Keratinocyte (primary cell): ENCODE measurements around the gene PTBP1.

Experiments used
- EZH2 ChIP-seq: IDR thresholded peaks from one replicate; pipeline ENCODE4 v1.6.1; 2012; ENCODE audit warnings: inconsistent platforms, mild to moderate bottlenecking, low read length, moderate library complexity
- TF ChIP-seq, protein P1 (sequence below), 3 experiments: IDR thresholded peaks in 1 of 3; conservative IDR thresholded peaks in 1 of 3; optimal IDR thresholded peaks in 1 of 3; 2 replicates in 2 of 3; 3 replicates in 1 of 3; pipeline versions ENCODE3 to v1.5.1; 2011; ENCODE audit warnings: low read length in 3 of 3, mild to moderate bottlenecking in 3 of 3, moderate library complexity in 2 of 3, control low read depth in 1 of 3, inconsistent platforms in 1 of 3; ENCODE audit not compliant: insufficient read depth in 2 of 3; ENCODE audit errors: extremely low read depth in 1 of 3

DNA sequence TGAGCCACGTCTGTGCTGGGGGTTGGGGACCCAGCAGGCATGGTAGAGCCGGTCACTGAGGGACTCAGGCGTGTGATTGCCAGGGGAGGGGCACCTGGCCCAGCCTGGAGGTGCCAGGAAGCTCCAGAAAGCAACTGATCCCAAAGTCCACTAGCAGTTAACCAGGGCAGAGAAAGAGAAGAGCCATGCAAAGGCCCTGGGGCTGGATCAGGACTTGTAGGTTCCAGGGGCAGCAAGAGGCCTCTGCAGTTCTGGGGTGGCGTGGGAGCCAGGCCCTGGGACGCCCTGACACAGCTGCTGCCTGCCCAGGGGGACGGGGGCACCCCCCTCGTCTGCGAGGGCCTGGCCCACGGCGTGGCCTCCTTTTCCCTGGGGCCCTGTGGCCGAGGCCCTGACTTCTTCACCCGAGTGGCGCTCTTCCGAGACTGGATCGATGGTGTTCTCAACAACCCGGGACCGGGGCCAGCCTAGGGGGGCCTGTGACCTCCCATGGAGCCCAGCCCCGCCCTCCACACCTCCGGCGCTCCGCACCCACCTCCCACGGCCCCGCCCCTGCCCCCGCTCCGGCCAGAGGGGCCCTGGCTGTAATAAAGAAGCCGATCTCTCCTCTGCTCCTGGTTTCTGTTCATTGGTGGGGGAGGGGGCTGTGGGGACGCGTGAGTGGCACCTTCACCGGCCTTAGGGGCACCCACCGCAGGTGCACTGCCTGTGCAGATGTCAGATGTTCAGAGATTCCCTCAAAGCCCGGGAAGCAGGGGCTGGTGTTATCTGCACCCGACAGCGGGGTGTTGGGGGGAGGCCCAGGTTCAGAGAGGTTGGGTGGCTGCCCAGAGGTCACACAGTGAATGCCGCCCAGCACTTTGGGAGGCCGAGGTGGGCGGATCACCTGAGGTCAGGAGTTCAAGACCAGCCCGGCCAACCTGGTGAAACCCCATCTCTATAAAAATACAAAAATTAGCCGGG is 34.4 kb downstream of the PTBP1 start:
- TF ChIP-seq, protein P1, sequence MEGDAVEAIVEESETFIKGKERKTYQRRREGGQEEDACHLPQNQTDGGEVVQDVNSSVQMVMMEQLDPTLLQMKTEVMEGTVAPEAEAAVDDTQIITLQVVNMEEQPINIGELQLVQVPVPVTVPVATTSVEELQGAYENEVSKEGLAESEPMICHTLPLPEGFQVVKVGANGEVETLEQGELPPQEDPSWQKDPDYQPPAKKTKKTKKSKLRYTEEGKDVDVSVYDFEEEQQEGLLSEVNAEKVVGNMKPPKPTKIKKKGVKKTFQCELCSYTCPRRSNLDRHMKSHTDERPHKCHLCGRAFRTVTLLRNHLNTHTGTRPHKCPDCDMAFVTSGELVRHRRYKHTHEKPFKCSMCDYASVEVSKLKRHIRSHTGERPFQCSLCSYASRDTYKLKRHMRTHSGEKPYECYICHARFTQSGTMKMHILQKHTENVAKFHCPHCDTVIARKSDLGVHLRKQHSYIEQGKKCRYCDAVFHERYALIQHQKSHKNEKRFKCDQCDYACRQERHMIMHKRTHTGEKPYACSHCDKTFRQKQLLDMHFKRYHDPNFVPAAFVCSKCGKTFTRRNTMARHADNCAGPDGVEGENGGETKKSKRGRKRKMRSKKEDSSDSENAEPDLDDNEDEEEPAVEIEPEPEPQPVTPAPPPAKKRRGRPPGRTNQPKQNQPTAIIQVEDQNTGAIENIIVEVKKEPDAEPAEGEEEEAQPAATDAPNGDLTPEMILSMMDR (optimal IDR thresholded peaks at IDR 0.05 in 1 of 3, IDR thresholded peaks at IDR 0.05 in 1 of 3, conservative IDR thresholded peaks at IDR 0.05 in 1 of 3; ENCODE audit: extremely low read depth in 1 of 3, insufficient read depth in 2 of 3, low read length in 3 of 3): no peak
- no peak for TF ChIP-seq EZH2
